Thoracic aorta (tissue), 2 donors: ENCODE measurements around the gene EIF4A3. TPM values are rescaled to one million over a fixed set of nuclear protein-coding genes. Genes with fewer than 3 reads are reported as not detected.

ENCODE experiments used
- ATAC-seq: fragments of 150-250 bp; one replicate; pipeline ENCODE4 v1.8.0; 2017; ENCODE audit warnings: low read depth; ENCODE audit not compliant: insufficient number of reproducible peaks, low FRiP score
- DNase-seq: peaks from one replicate; pipeline ENCODE4 v3.0.0-alpha.2; 2020; ENCODE audit warnings: low spot score
- H3K27ac ChIP-seq, 2 donors: fragments of 200-600 bp; sonication (generic); 1 replicate in 1 of 2; 2 replicates in 1 of 2; pipeline ENCODE4 v1.5.1; 2016; ENCODE audit warnings: mild to moderate bottlenecking in 2 of 2, moderate library complexity in 2 of 2
- H3K27me3 ChIP-seq: fragments of 200-600 bp; sonication (generic); replicated peaks from 2 replicates; pipeline ENCODE4 v1.6.0; 2016; ENCODE audit warnings: mild to moderate bottlenecking; ENCODE audit not compliant: insufficient read depth
- H3K36me3 ChIP-seq: fragments of 200-600 bp; sonication (generic); one replicate; pipeline ENCODE4 v1.5.1; 2016
- H3K4me1 ChIP-seq, 2 donors: fragments of 200-600 bp; sonication (generic); 1 replicate in 1 of 2; 2 replicates in 1 of 2; pipeline versions ENCODE4 v1.5.1 to v1.6.0; 2016; ENCODE audit warnings: low read depth in 2 of 2, mild to moderate bottlenecking in 1 of 2; ENCODE audit not compliant: control insufficient read depth in 1 of 2
- H3K4me3 ChIP-seq: fragments of 200-600 bp; sonication (generic); 2 replicates; pipeline ENCODE4 v1.5.1; 2016; ENCODE audit warnings: mild to moderate bottlenecking
- H3K9me3 ChIP-seq: fragments of 200-600 bp; sonication (generic); 2 replicates; pipeline ENCODE4 v1.5.1; 2016
- total RNA-seq, 2 donors: library from RNA; depleted of rRNA; stranded (reverse); fragments of >200 nt; gene quantifications; one replicate each; pipeline versions ENCODE4 v1.1.0 to v1.2.3, GENCODE V29; 2016
- TF ChIP-seq, protein P1 (sequence below): fragments of 200-600 bp; sonication (generic); IDR thresholded peaks from one replicate; pipeline ENCODE4 v1.5.1; 2019; ENCODE audit warnings: antibody characterized with exemption

Gene EIF4A3
- total RNA-seq, 2 donors from 2014 or later = 32.6 to 39.4 TPM

DNA sequence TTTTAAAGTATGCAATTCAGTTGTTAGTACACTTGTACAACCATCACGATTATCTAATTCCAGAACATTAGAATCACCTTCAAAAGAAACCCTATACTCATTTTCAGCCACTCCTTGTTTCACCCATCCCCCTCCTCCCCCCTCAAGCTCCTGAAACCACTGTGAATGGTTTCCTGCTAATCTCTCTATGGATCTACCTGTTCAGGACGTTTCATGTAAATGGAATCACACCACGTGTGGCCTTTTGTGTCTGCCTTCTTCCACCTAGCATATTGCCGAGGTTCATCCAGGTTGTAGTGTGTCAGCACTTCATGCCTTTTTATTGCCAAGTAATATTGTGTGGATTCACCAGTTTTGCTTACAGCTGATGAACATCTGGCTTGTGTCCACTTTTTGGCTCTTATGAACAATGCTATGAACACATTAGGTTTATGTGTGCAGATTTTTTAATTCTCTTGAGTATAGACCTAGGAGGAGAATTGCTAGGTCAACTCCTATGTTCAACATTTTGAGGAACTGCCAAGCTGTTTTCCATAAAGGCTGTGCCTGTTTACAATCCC lies 17.8 kb downstream of the EIF4A3 start:
- H3K4me3 ChIP-seq = no peak overlapping the region
- TF ChIP-seq, protein P1, sequence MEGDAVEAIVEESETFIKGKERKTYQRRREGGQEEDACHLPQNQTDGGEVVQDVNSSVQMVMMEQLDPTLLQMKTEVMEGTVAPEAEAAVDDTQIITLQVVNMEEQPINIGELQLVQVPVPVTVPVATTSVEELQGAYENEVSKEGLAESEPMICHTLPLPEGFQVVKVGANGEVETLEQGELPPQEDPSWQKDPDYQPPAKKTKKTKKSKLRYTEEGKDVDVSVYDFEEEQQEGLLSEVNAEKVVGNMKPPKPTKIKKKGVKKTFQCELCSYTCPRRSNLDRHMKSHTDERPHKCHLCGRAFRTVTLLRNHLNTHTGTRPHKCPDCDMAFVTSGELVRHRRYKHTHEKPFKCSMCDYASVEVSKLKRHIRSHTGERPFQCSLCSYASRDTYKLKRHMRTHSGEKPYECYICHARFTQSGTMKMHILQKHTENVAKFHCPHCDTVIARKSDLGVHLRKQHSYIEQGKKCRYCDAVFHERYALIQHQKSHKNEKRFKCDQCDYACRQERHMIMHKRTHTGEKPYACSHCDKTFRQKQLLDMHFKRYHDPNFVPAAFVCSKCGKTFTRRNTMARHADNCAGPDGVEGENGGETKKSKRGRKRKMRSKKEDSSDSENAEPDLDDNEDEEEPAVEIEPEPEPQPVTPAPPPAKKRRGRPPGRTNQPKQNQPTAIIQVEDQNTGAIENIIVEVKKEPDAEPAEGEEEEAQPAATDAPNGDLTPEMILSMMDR = no peak
- peaks cover 9% of the 10 kb centered on the region for H3K36me3 ChIP-seq
- H3K4me1 ChIP-seq = no peaks in the 10 kb centered on the region
- ATAC-seq (no peak), DNase-seq (no peak)
- no peak overlapping the region for H3K27ac ChIP-seq
- no peaks in the 10 kb centered on the region for H3K9me3 ChIP-seq
- H3K27me3 ChIP-seq = no peaks in the 10 kb centered on the region

DNA sequence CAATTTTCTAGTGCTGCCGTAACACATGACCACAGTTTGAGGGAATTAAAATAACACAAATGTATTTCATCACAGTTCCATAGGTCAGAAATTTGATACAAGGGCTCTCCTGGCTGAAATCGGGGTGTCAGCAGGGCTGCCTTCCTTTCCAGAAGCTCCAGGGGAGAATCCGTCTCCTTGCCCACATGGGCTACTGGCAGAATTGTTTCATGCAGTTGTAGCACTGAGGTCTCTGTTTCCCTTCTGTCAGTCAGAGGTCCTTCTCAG lies 20.5 kb downstream of the EIF4A3 start:
- DNase-seq (no peak), ATAC-seq (no peak)
- Histone ChIP-seq H3K4me3 (no peak overlapping the region), H3K27ac (no peak overlapping the region), H3K27me3 (no peaks in the 10 kb centered on the region), H3K36me3 (no peaks in the 10 kb centered on the region), H3K4me1 (no peaks in the 10 kb centered on the region), H3K9me3 (no peaks in the 10 kb centered on the region)
- TF ChIP-seq, protein P1 = no peak

DNA sequence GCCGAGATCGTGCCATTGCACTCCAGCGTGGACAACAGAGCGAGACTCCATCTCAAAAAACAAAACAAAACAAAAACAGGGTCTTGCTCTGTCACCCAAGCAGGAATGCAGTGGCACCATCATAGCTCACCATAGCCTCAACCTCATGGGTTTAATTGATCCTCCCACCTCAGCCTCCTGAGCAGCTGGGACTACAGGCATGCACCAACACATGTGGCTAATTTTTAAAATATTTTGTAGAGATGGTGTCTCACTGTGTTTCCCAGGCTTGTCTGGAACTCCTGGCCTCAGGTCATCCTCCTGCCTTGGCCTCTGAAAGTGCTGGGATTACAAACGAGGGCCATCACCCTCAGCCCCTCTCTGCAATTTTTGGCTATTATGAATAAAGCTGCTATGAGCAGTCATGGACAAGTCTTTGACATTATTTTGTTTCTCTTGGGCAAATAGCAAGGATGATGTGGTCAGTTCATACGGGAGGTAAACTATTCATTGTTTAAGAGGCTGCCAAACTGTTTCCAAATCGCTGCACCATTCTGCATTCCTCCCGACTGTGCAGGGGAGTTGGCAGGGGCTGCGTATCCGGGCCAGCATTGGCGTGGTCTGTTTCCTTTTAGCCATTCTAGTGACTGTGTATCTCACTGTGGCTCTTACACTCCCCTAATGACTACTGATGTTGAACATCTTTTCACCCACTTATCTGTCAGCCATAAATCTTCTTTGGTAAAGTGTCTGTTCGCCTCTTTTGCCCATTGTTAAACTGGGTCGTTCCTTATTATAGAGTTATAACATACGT lies 21.1 kb downstream of the EIF4A3 start:
- Histone ChIP-seq H3K9me3 (no peaks in the 10 kb centered on the region), H3K27ac (no peak overlapping the region), H3K36me3 (no peaks in the 10 kb centered on the region), H3K4me1 (no peaks in the 10 kb centered on the region), H3K27me3 (no peaks in the 10 kb centered on the region), H3K4me3 (no peak overlapping the region)
- DNase-seq = no peak
- TF ChIP-seq, protein P1 = no peak
- no peak for ATAC-seq

DNA sequence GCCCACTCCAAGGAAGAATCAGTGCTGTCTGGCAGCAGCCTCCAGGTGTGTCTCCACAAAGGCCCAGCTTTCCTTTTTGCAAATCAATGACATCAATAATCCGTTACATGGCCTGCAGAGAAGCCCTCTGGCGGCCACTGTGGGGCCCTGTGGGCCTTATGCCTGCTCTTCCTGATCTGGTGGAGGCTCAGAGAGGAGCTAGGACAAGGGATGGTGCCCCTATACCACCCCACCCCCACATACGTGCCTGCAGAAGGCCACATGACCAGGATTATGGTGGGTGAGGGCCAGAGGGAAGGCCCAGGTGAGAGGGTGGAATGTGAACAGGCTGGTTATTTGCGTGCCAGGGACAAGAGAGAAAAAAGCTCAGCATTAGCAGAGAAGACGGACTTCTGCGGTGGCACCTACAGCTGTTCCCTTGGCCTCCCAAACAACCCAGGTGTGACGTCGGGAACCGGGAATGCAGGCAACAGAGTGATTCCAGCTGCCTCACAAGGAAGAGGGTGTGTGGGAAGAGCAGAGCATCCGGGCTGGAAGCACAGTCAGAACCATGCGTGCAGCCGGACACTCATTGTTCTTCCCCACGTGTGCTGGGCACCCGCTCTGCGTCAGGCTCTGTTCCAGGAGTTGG lies 22.5 kb downstream of the EIF4A3 start:
- Histone ChIP-seq H3K27me3 (no peaks in the 10 kb centered on the region), H3K4me3 (no peak overlapping the region), H3K4me1 (no peaks in the 10 kb centered on the region), H3K9me3 (no peaks in the 10 kb centered on the region), H3K36me3 (no peaks in the 10 kb centered on the region), H3K27ac (no peak overlapping the region)
- ATAC-seq = no peak
- DNase-seq = no peak
- TF ChIP-seq, protein P1 = no peak

GRCh38 chr17:80123791-80124190 lies 23.1 kb downstream of the EIF4A3 start:
- H3K27me3 ChIP-seq = no peaks in the 10 kb centered on the region
- H3K4me3 ChIP-seq = no peak overlapping the region
- H3K27ac ChIP-seq = no peak overlapping the region
- H3K4me1 ChIP-seq = no peaks in the 10 kb centered on the region
- H3K36me3 ChIP-seq = no peaks in the 10 kb centered on the region
- TF ChIP-seq, protein P1 = no peak
- H3K9me3 ChIP-seq = no peaks in the 10 kb centered on the region
- DNase-seq (no peak), ATAC-seq (no peak)
